Aorta (tissue), 5 donors: ENCODE measurements around the gene TP53TG3F. TPM values are rescaled to one million over a fixed set of nuclear protein-coding genes. Genes with fewer than 3 reads are reported as not detected.
"Not testable (repeated sequence)": the region's sequence is repeated elsewhere in the genome, so short reads cannot be mapped to it uniquely, and the experiment has no call there.

Experiments
- ATAC-seq: fragments of 200-7000 bp; cut with Tn5 transposase; one replicate; pipeline ENCODE4 v1.9.1; 2022; ENCODE audit warnings: moderate library complexity; ENCODE audit not compliant: low FRiP score
- DNase-seq, 2 donors: peaks; one replicate each; pipeline ENCODE4 v3.0.0-alpha.2; 2020
- H3K27ac ChIP-seq, 2 donors: one replicate each; pipeline ENCODE4 v1.5.1; 2013; ENCODE audit warnings: low read length in 2 of 2, mild to moderate bottlenecking in 2 of 2, moderate library complexity in 2 of 2, control low read depth in 1 of 2, inconsistent platforms in 1 of 2, low read depth in 1 of 2
- H3K27me3 ChIP-seq, 2 donors: one replicate each; pipeline ENCODE4 v1.6.1; 2013; ENCODE audit warnings: control low read depth in 1 of 2, low read length in 1 of 2, mild to moderate bottlenecking in 1 of 2, moderate library complexity in 1 of 2; ENCODE audit not compliant: insufficient read depth in 2 of 2, control insufficient read depth in 1 of 2
- H3K36me3 ChIP-seq, 2 donors: one replicate each; pipeline ENCODE4 v1.6.1; 2013; ENCODE audit warnings: control low read depth in 1 of 2, low read length in 1 of 2, mild to moderate bottlenecking in 1 of 2; ENCODE audit not compliant: insufficient read depth in 2 of 2, control insufficient read depth in 1 of 2
- H3K4me1 ChIP-seq, 2 donors: one replicate each; pipeline ENCODE4 v1.6.1; 2013; ENCODE audit warnings: low read length in 2 of 2, control low read depth in 1 of 2, mild to moderate bottlenecking in 1 of 2, moderate library complexity in 1 of 2; ENCODE audit not compliant: insufficient read depth in 2 of 2, control insufficient read depth in 1 of 2
- H3K4me3 ChIP-seq, 2 donors: one replicate each; pipeline ENCODE4 v1.5.1; 2013; ENCODE audit warnings: low read length in 2 of 2, control low read depth in 1 of 2, mild to moderate bottlenecking in 1 of 2
- H3K9me3 ChIP-seq: one replicate; pipeline ENCODE4 v1.6.1; 2013; ENCODE audit warnings: mild to moderate bottlenecking, low read length; ENCODE audit not compliant: control insufficient read depth
- WGBS, 2 donors: extraction: QIAGEN DNeasy Blood & Tissue Kit; methylation state at CpG; one replicate each; pipeline ENCODE4 v1.1.7; 2013; 5-methylcytosine and 5-hydroxymethylcytosine counted together
- intact Hi-C, 2 donors: fragments of 100-400 bp; cut with DNase I; formaldehyde crosslinking; loops; one replicate each; pipeline versions ENCODE4 v1.14.2 to v1.15.0; 2022
- long read RNA-seq, 2 donors: library from polyadenylated mRNA; unstranded; transcript quantifications; one replicate each; pipeline ENCODE4 v2.0.0, GENCODE V29; 2020 to 2021
- polyA plus RNA-seq, 2 donors: library from polyadenylated mRNA; stranded (reverse); fragments of 200-250 nt; gene quantifications; one replicate each; pipeline ENCODE4 v1.2.3, GENCODE V29; 2013
- total RNA-seq, 2 donors: library from RNA; stranded (reverse); fragmentation: NEBNext Ultra II Directional; extraction: Animal tissue kit (Norgen Biotek cat#: 25700); gene quantifications; one replicate each; pipeline ENCODE4 v1.2.1, GENCODE V29; 2021
- donor health status: healthy with polysubstance abuse.
- donor health status: Bipolar disorder and iron deficiency.
- donor health status: DM: no; HTN: no; CAD: no.
- donor health status: DM: no; HTN: no; CAD: no.
- donor health status: DM: yes; HTN: yes; CAD: no.

Gene TP53TG3F
- total RNA-seq (not detected), polyA plus RNA-seq (not detected)
- long read RNA-seq, donor 1: 0 reads
- long read RNA-seq, donor 2: 0 reads

DNA sequence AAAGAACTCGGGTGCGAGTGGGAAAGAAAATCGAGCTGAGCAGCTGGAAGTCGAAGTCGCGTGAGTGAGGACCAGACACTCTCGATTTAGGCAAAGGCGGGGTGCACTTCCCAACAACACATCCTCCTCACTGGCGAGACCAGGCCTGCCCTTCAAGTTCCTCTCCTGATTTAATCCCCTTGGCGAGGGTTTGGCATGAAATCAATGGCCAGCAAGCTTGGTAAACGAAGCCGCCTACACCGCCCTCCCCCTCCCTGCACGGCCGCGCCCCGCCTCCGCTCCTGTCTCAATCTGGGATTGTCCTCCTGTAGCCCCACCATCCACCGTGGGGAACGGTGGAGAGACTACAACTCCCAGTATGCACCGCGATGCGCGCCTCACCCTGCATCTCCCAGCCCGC lies at the start of gene TP53TG3F:
TSS of gene TP53TG3F (plus strand) at position 301 of the 400 bp plus-strand sequence. CDS start at position 369, 68 bp downstream.
- no CpG with 5 or more reads among the region's 25 CpGs for WGBS, 2 donors
- H3K4me1 ChIP-seq, intact Hi-C loops, ATAC-seq, H3K4me3 ChIP-seq, H3K27ac ChIP-seq, H3K36me3 ChIP-seq, H3K9me3 ChIP-seq, DNase-seq, H3K27me3 ChIP-seq: not testable (repeated sequence)

DNA sequence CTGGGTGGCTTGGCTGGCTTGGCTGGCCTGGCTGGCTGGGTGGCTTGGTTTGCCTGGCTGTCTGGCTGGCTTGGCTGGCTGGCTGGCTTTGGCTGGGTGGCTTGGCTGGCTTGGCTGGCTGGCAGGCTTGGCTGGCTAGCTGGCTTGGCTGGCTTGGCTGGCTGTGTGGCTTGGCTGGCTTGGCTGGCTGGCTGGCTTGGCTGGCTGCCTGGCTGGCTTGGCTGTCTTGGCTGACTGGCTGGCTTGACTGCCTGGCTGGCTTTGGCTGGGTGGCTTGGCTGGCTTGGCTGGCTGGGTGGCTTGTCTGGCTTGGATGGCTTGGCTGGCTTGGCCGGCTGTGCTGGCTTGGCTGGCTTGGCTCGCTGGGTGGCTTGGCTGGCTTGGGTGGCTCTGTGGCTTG lies 32.2 kb downstream of the TP53TG3F start:
- H3K4me1 ChIP-seq, DNase-seq, intact Hi-C loops, H3K27me3 ChIP-seq, ATAC-seq, H3K36me3 ChIP-seq, H3K4me3 ChIP-seq, H3K9me3 ChIP-seq, H3K27ac ChIP-seq: not testable (repeated sequence)
- no CpG with 5 or more reads among the region's 2 CpGs for WGBS, 2 donors

GRCh38 chr16:33507231-33507630 lies 47.8 kb downstream of the TP53TG3F start:
- ATAC-seq, H3K4me1 ChIP-seq, DNase-seq, H3K36me3 ChIP-seq, H3K27me3 ChIP-seq, intact Hi-C loops, H3K9me3 ChIP-seq, H3K27ac ChIP-seq, H3K4me3 ChIP-seq: not testable (repeated sequence)
- 64 to 100% methylated on average over 2 to 3 of the region's 4 CpGs for WGBS, 2 donors

DNA sequence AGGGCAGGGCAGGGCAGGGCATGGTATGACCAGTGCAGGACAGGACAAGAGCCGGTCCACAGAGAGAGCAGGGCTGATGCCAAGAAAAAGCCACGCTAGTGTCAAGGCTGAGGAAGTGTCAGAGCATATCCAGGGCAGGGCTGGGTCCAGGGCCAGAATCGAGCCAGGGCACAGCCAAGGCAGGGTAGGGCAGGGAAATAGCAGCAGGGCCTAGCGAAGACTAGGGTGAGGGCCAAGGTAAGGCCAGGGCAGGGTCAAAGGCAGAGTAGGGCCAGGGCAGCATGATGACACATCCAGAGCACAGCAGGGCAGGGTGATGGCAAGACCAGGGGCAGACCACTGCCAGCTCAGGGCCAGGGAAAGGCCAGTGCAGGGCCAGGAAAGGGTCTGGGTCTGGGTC lies 49.7 kb downstream of the TP53TG3F start:
- H3K27ac ChIP-seq, H3K4me1 ChIP-seq, H3K9me3 ChIP-seq, H3K36me3 ChIP-seq, intact Hi-C loops, H3K27me3 ChIP-seq, H3K4me3 ChIP-seq, ATAC-seq, DNase-seq: not testable (repeated sequence)
- 64% methylated on average over 2 of the region's 4 CpGs; no CpG with 5 or more reads in 1 of the 2 donors for WGBS, 2 donors

GRCh38 chr16:33509906-33510305 lies 50.5 kb downstream of the TP53TG3F start:
- H3K36me3 ChIP-seq, H3K4me3 ChIP-seq, H3K9me3 ChIP-seq, DNase-seq, H3K4me1 ChIP-seq, H3K27me3 ChIP-seq, ATAC-seq, intact Hi-C loops, H3K27ac ChIP-seq: not testable (repeated sequence)
- WGBS, 2 donors: 83 to 100% methylated on average over 1 to 2 of the region's 10 CpGs

Other genes with a start within 250 kb of the TP53TG3F start
- not detected for gene TP53TG3E, start 155.3 kb upstream of the TP53TG3F start, total RNA-seq
- gene TP53TG3E, start 155.3 kb upstream of the TP53TG3F start, polyA plus RNA-seq: not detected
- not detected for gene TP53TG3B, start 98.8 kb upstream of the TP53TG3F start, total RNA-seq
- gene TP53TG3B, start 98.8 kb upstream of the TP53TG3F start, polyA plus RNA-seq: under 1 TPM in 1 of 2 donors, not detected in 1; 0.74 TPM